Central memory CD8-positive, alpha-beta T cell (primary cell): ENCODE results near the gene MAD1L1.

Source experiments
- ATAC-seq: fragments of 150-1000 bp; cut with Tn5 transposase; replicated peaks from 2 replicates; pipeline ENCODE4 v1.10.0; 2022; ENCODE audit warnings: mild to moderate bottlenecking, moderate FRiP score, moderate number of reproducible peaks; ENCODE audit not compliant: poor library complexity, severe bottlenecking; ENCODE audit errors: extremely low read depth
- DNase-seq, 2 donors: peaks; one replicate each; pipeline ENCODE4 v3.0.0; 2021; ENCODE audit warnings: low spot score in 2 of 2
- H3K27ac Mint-ChIP-seq: one replicate; pipeline ENCODE4 v1.8.0; 2022; ENCODE audit warnings: low read depth, mild to moderate bottlenecking, moderate library complexity, mixed read lengths
- H3K27me3 Mint-ChIP-seq: one replicate; pipeline ENCODE4 v1.8.0; 2022; ENCODE audit warnings: mixed read lengths
- H3K36me3 Mint-ChIP-seq: one replicate; pipeline ENCODE4 v1.8.0; 2022; ENCODE audit warnings: mild to moderate bottlenecking, moderate library complexity, mixed read lengths; ENCODE audit not compliant: insufficient read depth
- H3K4me1 Mint-ChIP-seq: one replicate; pipeline ENCODE4 v1.8.0; 2022; ENCODE audit warnings: mixed read lengths
- H3K4me3 Mint-ChIP-seq: one replicate; pipeline ENCODE4 v1.8.0; 2022; ENCODE audit warnings: mild to moderate bottlenecking, moderate library complexity, mixed read lengths
- H3K9me3 Mint-ChIP-seq: one replicate; pipeline ENCODE4 v1.8.0; 2022; ENCODE audit warnings: mixed read lengths

Gene MAD1L1

GRCh38 chr7:2197436-2198155 is 35.1 kb downstream of the MAD1L1 start:
- ATAC-seq (no peak), DNase-seq (no peak)
- Mint-ChIP-seq H3K27ac (peak overlapping the region; percentile 33), H3K4me1 (no peaks in the 10 kb centered on the region), H3K36me3 (peaks cover 3% of the 10 kb centered on the region), H3K27me3 (no peaks in the 10 kb centered on the region), H3K9me3 (no peaks in the 10 kb centered on the region), H3K4me3 (no peak overlapping the region)

- peak overlapping the region; percentile 33 for H3K27ac Mint-ChIP-seq
- no peak overlapping the region for H3K4me3 Mint-ChIP-seq
- H3K9me3 Mint-ChIP-seq: no peaks in the 10 kb centered on the region
- no peaks in the 10 kb centered on the region for H3K27me3 Mint-ChIP-seq
- no peak for ATAC-seq
- DNase-seq: no peak
- H3K36me3 Mint-ChIP-seq: peaks cover 3% of the 10 kb centered on the region
- no peaks in the 10 kb centered on the region for H3K4me1 Mint-ChIP-seq
These were observed 36.1 kb downstream of the MAD1L1 start for GRCh38 chr7:2196381-2197378.

GRCh38 chr7:2195400-2196246 is 37.1 kb downstream of the MAD1L1 start:
- Mint-ChIP-seq H3K27ac (no peak overlapping the region), H3K4me1 (no peaks in the 10 kb centered on the region), H3K4me3 (no peak overlapping the region), H3K36me3 (peaks cover 3% of the 10 kb centered on the region), H3K27me3 (no peaks in the 10 kb centered on the region), H3K9me3 (no peaks in the 10 kb centered on the region)
- no peak for ATAC-seq
- DNase-seq: no peak

GRCh38 chr7:2193575-2194305 is 39.0 kb downstream of the MAD1L1 start:
- Mint-ChIP-seq H3K27me3 (no peaks in the 10 kb centered on the region), H3K4me3 (no peak overlapping the region), H3K4me1 (no peaks in the 10 kb centered on the region), H3K27ac (no peak overlapping the region), H3K9me3 (no peaks in the 10 kb centered on the region), H3K36me3 (peaks cover 1% of the 10 kb centered on the region)
- DNase-seq (no peak), ATAC-seq (no peak)

- no peak overlapping the region for H3K4me3 Mint-ChIP-seq
- no peaks in the 10 kb centered on the region for H3K27me3 Mint-ChIP-seq
- no peak for DNase-seq
- no peak overlapping the region for H3K27ac Mint-ChIP-seq
- no peaks in the 10 kb centered on the region for H3K4me1 Mint-ChIP-seq
- no peaks in the 10 kb centered on the region for H3K9me3 Mint-ChIP-seq
- H3K36me3 Mint-ChIP-seq: peaks cover 1% of the 10 kb centered on the region
- ATAC-seq: no peak
These were observed 39.8 kb downstream of the MAD1L1 start for GRCh38 chr7:2192831-2193534.

GRCh38 chr7:2191016-2191415 is 41.7 kb downstream of the MAD1L1 start:
- Mint-ChIP-seq H3K27me3 (no peaks in the 10 kb centered on the region), H3K9me3 (no peaks in the 10 kb centered on the region), H3K4me1 (no peaks in the 10 kb centered on the region), H3K4me3 (no peak overlapping the region), H3K36me3 (no peaks in the 10 kb centered on the region), H3K27ac (no peak overlapping the region)
- DNase-seq: no peak
- no peak for ATAC-seq

- H3K27me3 Mint-ChIP-seq: no peaks in the 10 kb centered on the region
- DNase-seq (no peak), ATAC-seq (no peak)
- H3K36me3 Mint-ChIP-seq: no peaks in the 10 kb centered on the region
- no peak overlapping the region for H3K4me3 Mint-ChIP-seq
- no peak overlapping the region for H3K27ac Mint-ChIP-seq
- H3K9me3 Mint-ChIP-seq: no peaks in the 10 kb centered on the region
- H3K4me1 Mint-ChIP-seq: no peaks in the 10 kb centered on the region
These were observed 42.2 kb downstream of the MAD1L1 start for GRCh38 chr7:2190531-2190930.

- ATAC-seq: no peak
- H3K27ac Mint-ChIP-seq: no peak overlapping the region
These were observed 46.6 kb downstream of the MAD1L1 start for GRCh38 chr7:2186166-2186565.

GRCh38 chr7:2185715-2186114 is 47.0 kb downstream of the MAD1L1 start:
- Mint-ChIP-seq H3K36me3 (peaks cover 6% of the 10 kb centered on the region), H3K9me3 (no peaks in the 10 kb centered on the region), H3K27ac (no peak overlapping the region), H3K4me3 (no peak overlapping the region), H3K4me1 (no peaks in the 10 kb centered on the region), H3K27me3 (no peaks in the 10 kb centered on the region)
- DNase-seq (no peak), ATAC-seq (no peak)

More at GRCh38 chr7:2186166-2186565, 46.6 kb downstream of the MAD1L1 start:
- peaks cover 5% of the 10 kb centered on the region for H3K36me3 Mint-ChIP-seq
- H3K27me3 Mint-ChIP-seq: no peaks in the 10 kb centered on the region
- no peak overlapping the region for H3K4me3 Mint-ChIP-seq
- no peaks in the 10 kb centered on the region for H3K4me1 Mint-ChIP-seq
- no peaks in the 10 kb centered on the region for H3K9me3 Mint-ChIP-seq
- no peak for DNase-seq

- Mint-ChIP-seq H3K4me3 (no peak overlapping the region), H3K27ac (no peak overlapping the region), H3K36me3 (peaks cover 9% of the 10 kb centered on the region), H3K9me3 (no peaks in the 10 kb centered on the region), H3K4me1 (no peaks in the 10 kb centered on the region), H3K27me3 (no peaks in the 10 kb centered on the region)
- ATAC-seq (no peak), DNase-seq (no peak)
These were observed 50.3 kb downstream of the MAD1L1 start for GRCh38 chr7:2182461-2182860.

GRCh38 chr7:2181077-2181854 is 51.5 kb downstream of the MAD1L1 start:
- Mint-ChIP-seq H3K4me1 (no peaks in the 10 kb centered on the region), H3K27me3 (no peaks in the 10 kb centered on the region), H3K9me3 (no peaks in the 10 kb centered on the region), H3K36me3 (peaks cover 9% of the 10 kb centered on the region), H3K27ac (no peak overlapping the region), H3K4me3 (no peak overlapping the region)
- no peak for ATAC-seq
- DNase-seq: no peak
